HG02943 (cell line): ENCODE data around the gene MAP3K1.

Source experiments
- ATAC-seq: cut with Tn5 transposase; IDR thresholded peaks from one replicate; pipeline ENCODE4 v1.9.1; 2021; ENCODE audit warnings: mild to moderate bottlenecking, low read depth, moderate library complexity; ENCODE audit not compliant: unreplicated experiment

MAP3K1 gene

GRCh38 chr5:56845277-56845676 lies 29.9 kb downstream of the MAP3K1 start:
- ATAC-seq: no peak

- no peak for ATAC-seq
These were observed 30.6 kb downstream of the MAP3K1 start for GRCh38 chr5:56845904-56846480.

GRCh38 chr5:56848206-56848605 lies 32.9 kb downstream of the MAP3K1 start:
- ATAC-seq: no peak

GRCh38 chr5:56849671-56850070 lies 34.3 kb downstream of the MAP3K1 start:
- ATAC-seq: no peak

GRCh38 chr5:56850423-56850822 lies 35.1 kb downstream of the MAP3K1 start:
- no peak for ATAC-seq

GRCh38 chr5:56851258-56851941 lies 36.1 kb downstream of the MAP3K1 start:
- no peak for ATAC-seq

- no peak for ATAC-seq
These were observed 37.1 kb downstream of the MAP3K1 start for GRCh38 chr5:56852228-56853000.

- no peak for ATAC-seq
These were observed 38.3 kb downstream of the MAP3K1 start for GRCh38 chr5:56853698-56854097.

- no peak for ATAC-seq
These were observed 39.6 kb downstream of the MAP3K1 start for GRCh38 chr5:56854920-56855319.

- ATAC-seq: no peak
These were observed 41.3 kb downstream of the MAP3K1 start for GRCh38 chr5:56856541-56857178.

- ATAC-seq: no peak
These were observed 43.6 kb downstream of the MAP3K1 start for GRCh38 chr5:56858777-56859442.

GRCh38 chr5:56861893-56862485 lies 46.6 kb downstream of the MAP3K1 start:
- no peak for ATAC-seq

GRCh38 chr5:56862909-56863308 lies 47.6 kb downstream of the MAP3K1 start:
- no peak for ATAC-seq

- no peak for ATAC-seq
These were observed 56.4 kb downstream of the MAP3K1 start for GRCh38 chr5:56871777-56872176.

- ATAC-seq: no peak
These were observed 57.7 kb downstream of the MAP3K1 start for GRCh38 chr5:56873056-56873455.

GRCh38 chr5:56876327-56876726 lies 61.0 kb downstream of the MAP3K1 start:
- no peak for ATAC-seq

- no peak for ATAC-seq
These were observed 66.2 kb downstream of the MAP3K1 start for GRCh38 chr5:56881571-56881970.

- ATAC-seq: no peak
These were observed 78.1 kb downstream of the MAP3K1 start for GRCh38 chr5:56893251-56893951.

GRCh38 chr5:56896763-56897162 lies 81.4 kb downstream of the MAP3K1 start:
- ATAC-seq: no peak

- ATAC-seq: no peak
These were observed 82.9 kb downstream of the MAP3K1 start for GRCh38 chr5:56898213-56898612.
